RCC 7860 (cell line): Measurements from ENCODE around the gene AMBN.
"Not testable (repeated sequence)": the region's sequence is repeated elsewhere in the genome, so short reads cannot be mapped to it uniquely, and the experiment has no call there.

ENCODE experiments used
- DNase-seq: peaks from one replicate; pipeline ENCODE4 v3.0.0-alpha.2; 2015; ENCODE audit warnings: low spot score
- FAIRE-seq: peaks from 2 replicates; lab custom pipeline; 2012; peaks lifted over from hg19 to GRCh38; lab: Jason Lieb, UNC

Gene AMBN

DNA sequence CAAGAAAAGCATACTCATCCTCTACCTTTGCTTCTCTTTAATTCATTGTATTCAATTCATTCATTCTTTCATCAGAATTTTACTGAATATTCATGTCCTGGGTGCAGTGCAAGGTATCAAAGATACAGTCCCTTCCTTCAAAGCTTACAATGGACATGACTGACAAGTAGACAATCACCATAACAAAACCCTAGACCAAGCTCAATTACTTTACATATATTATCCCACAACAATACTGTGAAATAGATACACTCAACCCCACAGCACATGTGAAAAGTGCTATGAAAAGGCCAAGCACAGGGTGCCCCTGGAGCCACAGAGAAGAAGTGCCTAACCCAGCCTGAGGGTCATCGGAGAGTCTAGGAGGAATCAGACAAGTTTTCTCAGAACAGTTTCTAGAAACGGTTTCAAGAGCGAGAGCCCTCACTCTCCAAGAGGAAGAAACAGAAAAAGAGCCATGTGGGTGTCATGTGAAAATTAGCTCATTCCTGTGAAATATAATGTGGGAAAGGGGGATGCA, 15.3 kb downstream of the AMBN start:
- FAIRE-seq (no peak), DNase-seq (no peak)

DNA sequence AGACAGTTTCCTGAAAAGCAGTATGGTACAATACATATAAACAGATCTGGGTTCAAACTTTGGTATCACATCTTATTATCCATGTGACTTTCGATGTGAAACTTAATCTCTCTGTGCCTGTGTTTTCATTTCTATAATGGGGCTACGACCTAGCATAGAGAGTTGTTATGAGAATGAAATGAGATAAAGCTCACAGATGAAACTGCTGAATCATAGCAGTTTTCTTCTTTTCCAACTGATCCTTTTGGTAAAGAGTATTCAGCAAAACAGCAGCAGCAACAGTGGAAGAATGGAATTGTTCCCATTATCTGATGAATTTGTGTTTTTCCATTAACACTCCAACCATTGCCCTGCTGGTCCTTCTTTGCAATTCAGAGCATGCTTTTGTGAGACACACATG, 16.3 kb downstream of the AMBN start:
- FAIRE-seq, result no peak
- DNase-seq, result no peak

DNA sequence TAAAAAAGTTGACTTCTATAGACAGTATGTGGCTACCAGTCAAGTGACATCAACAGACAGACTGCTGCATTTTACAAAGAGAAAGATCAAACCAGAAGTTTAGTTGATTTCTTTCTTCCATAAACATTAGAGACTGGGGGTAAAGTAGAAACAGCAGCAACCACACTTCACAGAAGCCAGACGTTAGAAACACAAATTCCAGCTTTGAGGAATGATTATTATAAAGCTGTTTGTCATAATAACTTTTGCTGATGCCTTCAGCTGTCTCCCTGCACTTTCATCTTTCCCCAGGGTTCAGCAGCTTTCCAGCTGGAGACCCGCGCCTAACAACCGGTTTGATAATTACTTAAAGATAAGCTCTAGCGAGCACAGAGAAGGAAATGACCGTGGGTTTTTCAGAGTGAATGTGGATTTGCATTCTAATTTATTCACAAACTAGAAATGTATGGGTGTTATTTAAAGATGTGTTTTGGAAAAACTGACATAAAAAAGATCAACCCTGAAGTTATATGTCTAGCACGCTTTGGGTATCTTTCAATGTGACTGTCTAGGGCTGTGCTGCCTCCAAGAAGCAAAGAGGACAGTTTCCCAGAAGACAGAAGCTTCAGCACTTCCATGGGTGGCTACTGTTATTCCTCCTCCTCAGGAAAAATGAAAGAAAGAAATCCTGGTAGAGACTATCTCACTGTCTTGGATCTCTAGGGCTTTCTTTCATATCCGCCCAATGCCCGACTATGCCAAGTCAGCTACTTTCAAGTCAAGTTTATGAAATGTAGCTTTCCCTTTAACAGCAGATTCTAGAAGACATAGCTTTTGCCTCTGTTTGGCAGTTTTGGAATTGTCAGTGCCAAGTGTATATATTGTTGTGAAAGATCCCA, 21.5 kb downstream of the AMBN start:
- FAIRE-seq, result no peak

DNA sequence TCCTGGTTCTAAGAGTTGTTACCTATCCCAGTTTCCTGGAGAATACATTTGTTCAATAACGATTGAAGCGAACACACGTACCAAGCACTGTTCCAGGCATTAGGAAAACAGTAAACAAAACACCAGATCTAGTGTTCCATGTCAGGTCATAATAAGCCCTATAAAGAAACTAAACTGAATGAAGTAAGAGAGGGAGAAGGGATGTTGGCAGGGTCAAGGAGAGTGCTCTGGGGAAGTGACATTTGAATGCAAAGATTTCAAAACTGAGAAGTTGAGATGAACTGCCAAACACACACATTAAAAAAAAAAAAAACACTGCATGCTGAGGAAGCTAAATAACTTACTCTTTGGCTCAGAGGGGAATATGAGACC, 22.1 kb downstream of the AMBN start:
- FAIRE-seq (no peak), DNase-seq (no peak)

More for the DNA sequence above, 21.5 kb downstream of the AMBN start:
- DNase-seq, result no peak

DNA sequence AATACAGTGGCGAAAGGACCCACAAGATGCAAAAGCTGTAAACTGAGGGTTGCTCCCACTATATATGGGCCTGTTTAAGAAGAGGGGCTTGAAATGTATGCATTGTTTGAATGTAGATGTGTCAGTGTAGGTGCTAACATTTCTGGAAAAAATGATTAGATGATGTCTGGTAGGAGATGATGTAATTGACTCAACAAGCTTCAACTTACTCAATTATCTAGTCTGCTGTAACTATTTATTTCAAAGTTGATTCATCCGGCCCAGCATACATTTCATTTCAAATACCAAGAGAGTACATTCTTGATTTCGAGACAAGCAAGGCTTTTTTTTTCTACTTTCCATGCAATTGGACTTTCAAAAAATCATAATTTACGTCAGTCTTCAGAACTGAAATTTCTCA, 27.2 kb downstream of the AMBN start:
- no peak for FAIRE-seq
- no peak for DNase-seq

DNA sequence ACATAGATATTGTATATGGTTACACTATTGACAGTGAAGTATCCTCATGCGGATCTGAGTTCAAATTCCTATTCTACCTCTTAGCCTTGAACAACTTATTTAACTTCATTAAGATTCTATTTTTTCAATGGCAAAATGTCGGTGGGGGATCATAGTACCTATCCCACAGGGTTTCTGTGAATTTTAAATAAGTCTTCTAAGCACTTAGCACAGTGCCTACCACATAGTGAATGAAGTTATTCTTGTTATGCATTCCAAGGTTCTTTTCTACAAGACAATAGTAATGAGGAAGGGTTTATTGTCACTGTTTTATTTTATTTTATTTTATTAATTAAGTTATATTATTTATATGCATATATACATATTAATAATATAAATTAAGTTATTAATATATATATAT, 27.7 kb downstream of the AMBN start:
- DNase-seq (no peak), FAIRE-seq (no peak)

DNA sequence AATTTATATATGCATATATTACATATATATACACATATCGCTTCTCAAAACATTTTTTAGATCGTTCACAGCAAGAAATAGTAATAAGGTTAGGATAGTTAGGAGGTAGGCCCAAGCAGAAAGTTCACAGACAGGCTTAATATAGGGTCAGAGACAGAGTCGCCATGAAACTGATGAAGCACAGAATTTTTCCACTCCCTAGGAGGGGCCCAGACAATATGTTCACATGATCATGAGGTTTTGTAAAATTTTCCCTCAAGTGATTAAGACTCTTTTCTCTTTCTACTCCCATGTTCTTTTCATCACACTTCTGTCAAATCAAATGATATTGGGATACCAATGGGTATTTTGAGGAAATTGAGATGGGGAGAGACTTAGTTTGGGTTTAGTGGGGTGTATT, 31.3 kb downstream of the AMBN start:
- no peak for FAIRE-seq
- no peak for DNase-seq

DNA sequence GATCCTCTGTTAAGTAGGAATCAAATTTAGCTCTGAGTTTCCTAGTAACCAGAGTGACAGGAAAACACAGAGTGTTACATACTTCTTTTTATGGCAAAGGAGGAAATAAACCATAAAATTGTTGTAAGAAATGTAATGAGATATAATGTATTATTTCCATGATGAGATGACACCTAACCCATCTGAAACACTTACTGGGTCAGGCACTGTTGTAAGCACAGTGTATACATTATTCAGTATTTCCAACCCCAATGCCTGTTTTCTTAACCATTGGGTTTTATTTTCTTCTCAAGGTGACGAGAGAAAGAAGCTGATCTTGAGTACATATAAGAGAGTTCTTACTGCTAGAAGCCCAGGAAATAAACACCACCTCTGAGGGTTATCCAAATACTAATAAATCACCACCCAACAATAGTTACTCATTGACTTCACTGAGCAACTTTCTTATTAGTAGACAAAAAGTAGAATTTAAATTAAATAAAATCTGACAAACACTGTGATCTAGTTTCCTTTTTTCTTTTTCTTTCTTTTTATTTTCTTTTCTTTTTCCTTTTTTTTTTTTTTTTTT, 32.3 kb downstream of the AMBN start:
- FAIRE-seq (no peak), DNase-seq (no peak)

DNA sequence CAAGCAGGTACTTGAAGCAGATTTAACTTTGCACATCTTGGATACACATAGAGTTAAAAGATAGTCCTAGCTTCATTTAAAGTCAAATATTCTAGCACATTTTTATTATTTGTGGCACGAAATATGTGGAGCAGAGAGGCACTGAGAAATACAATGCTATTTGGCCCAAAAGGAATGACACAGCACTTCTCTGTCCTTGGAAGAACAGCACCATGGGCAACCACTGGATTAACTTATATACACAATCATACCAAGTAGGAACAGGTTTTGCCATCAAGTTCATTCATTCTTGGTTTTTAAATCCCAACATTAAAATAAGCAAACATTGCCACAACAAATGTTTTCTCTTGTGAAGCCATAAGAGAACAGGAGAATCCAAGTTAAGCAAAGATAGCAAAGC, 35.6 kb downstream of the AMBN start:
- DNase-seq (no peak), FAIRE-seq (no peak)

DNA sequence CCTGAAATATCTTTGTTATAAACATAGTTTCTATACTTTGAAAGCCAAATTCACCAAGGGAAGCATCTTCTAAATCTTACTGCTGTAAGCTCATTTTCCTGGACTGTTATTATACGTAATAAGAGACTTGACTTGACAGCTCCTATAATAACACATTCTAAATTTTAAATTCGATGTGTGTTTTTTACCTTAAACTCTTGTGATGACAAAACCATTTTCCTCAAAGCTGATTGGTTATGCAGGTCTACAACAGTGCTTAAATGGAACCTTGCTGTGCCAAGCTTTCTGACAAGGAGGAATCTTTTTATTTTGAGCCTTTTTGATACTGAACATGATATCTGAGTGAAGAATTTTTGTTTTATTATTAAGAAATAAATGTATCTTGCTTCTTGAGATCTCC, 36.4 kb downstream of the AMBN start, which contains the start of gene ENAM:
ENAM (plus strand) TSS at position 301 of the 400 bp plus-strand sequence. CDS start 757 bp downstream, outside the sequence.
- no peak for DNase-seq
- no peak for FAIRE-seq

DNA sequence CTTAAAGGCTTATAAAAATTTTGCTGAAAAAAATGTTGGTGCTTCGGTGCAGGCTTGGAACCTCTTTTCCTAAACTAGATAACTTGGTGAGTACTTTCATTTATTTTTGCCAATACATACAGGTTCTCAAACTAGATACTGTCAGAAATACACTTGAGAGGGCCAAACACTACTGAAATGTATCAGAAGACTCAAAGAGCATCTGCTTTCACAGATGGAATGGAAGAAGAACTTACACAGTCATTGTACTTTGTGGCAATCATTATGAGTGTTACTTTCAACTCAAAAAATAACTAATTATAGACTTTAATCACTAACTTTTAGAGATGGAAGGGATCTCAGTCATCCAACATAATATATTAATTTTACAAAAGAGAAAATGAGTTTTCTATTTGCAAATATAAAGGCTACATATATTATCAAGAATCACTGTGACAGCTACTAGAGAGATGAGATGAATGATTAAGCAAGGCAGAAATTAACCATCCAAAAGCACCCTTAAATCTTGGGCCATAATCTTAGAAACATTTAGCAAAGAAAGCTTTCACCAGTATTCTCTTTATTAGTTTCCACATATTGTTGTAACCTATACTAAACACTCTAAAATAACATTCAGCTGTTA, 37.5 kb downstream of the AMBN start:
- FAIRE-seq (no peak), DNase-seq (no peak)

DNA sequence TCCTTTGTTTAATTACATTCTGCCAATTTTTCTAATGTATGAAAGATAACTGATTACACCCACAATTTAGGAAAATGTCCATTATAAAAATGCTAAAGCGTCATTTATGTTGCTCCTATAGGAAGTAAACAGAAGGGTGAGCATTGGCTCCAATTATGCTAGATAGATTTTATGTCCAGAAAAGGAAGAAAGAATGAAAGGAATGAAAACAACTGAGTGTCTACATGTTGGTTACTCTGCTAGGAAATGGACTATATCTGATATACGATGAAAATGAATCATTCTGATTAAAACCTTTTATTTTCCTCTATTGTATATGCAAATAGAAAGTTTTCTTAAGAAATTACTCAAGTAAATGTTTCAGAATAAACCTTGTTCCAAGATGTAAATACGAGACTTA, 38.1 kb downstream of the AMBN start:
- FAIRE-seq, result no peak

DNA sequence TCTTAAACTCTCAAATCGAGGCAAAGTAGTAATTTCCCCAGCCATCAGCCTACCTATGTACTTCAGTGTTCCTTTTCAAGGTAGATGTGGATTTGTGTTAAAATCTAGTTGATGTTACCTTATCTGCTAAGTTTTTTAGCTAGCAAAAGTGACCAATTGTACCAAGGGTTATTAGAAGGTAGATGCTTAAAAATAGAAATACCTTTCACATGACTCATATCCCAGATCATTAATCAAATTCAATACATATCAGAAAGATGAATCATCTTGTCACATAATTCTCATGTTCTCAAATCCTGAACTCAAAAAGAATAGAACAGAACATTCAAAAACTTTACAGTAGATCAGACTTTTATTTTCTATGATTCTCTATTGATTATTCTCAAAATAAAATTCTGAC, 40.0 kb downstream of the AMBN start:
- DNase-seq (peak; percentile 79), FAIRE-seq (peak; percentile 89)

More for the DNA sequence above, 38.1 kb downstream of the AMBN start:
- DNase-seq, result no peak

DNA sequence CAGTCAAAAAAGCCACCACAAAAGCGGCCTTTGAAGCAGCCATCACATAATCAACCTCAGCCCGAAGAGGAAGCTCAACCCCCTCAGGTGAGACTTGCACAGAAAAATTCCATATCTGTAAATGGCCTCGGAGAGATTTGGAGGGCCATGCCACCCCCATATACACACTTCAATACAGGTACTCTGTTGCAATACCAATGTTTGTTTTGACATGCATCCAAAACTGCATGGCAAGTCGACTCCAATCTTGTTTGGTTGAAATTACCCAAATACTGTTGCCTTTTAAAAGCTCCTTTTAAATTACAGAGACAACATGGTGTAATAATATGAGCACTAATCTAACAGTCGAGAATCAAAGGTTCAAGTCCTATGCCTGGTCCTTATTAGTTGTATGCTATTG, 42.4 kb downstream of the AMBN start:
- no peak for FAIRE-seq
- no peak for DNase-seq

DNA sequence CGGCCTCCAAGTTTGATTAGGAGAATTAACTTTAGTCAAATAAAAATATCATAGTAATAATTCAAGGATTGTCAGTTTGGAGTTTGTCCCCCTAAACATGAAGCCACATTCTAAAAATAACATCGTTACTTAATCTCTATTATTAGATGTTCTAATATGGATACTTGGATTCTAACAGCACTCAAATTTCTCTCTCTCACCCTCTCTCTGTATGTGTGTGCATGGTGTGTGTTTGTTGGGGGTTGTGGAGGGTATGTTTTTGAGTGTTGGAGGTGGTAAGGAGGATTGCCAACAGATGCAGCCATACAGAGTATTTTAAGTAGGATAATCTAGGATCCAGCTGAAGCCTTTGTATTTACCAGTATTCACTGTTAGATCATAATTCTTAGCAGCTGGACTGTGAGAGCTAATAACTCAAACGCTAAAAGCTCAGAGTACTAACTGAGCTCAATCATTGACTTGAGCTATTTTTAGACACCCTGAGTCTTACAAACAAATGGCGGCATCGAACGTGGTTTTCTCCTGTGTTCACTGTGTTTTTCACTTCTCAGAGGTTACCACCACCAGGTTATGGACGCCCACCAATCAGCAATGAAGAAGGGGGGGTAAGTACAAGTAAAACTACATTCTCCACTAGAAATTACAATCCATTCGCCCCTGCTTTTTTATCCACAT, 45.3 kb downstream of the AMBN start:
- no peak for FAIRE-seq
- DNase-seq, result no peak

DNA sequence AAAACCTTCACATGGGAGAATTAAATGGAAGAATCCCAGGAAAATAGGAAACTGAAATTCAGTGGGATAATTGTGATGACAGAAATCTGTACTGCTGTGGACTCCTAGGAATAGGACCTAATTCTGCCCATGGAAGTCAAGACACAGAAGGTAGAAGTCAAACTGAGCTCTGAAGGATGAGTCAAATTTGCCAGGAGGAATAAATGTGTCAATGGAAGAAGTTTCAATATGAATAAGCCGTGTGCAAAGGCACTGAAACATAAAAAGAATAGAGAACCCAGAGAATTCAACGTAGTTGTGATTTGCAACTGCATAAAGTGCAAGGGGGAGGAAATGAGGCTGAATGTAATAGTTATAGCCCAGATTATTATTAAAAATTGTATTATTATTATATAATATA, 48.1 kb downstream of the AMBN start:
- DNase-seq, result no peak
- no peak for FAIRE-seq

DNA sequence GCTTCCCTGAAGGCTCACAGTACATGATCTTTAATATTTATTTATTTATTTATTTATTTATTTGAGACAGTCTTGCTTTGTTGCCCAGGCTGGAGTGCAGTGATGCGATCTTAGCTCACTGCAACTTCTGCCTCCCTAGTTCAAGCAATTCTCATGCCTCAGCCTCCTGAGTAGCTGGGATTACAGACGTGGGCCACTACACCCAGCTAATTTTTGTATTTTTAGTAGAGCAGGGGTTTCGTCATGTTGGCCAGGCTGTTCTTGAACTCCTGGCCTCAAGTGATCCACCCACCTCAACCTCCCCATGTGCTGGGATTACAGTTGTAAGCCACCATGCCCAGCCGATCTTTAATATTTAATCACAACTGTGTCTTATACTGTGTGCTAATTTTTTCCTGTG, 58.7 kb downstream of the AMBN start:
- DNase-seq, FAIRE-seq: not testable (repeated sequence)

DNA sequence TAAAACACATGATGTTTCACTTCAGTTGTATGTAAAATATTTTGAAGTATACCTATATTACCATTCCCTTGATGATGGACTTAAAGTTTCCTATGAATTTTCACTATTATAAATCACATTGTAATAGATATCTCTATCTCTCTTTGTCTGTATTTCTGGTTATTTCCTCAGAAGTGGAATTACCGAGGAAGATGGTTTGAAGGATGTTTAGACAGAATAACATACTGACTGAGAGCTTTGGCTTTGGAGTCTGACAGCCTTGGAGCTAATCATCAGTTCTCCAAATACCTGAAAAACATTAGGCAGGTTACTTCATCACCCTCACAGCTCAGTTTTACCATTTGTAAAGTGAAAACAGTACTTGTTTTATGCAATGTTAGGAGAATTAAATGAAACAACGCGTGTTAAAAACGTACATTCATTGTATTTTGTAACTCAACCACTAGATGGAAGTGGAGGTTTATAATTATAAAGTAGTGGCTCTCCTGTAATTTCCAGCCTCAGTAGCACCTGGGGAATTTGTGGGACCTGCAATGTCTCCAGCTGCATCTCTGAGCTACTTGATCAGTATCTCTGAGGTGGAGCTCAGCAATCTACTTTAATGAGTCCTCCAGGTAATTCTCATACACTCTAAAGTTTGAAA, 59.9 kb downstream of the AMBN start:
- FAIRE-seq (peak; percentile 61), DNase-seq (peak; percentile 48)

DNA sequence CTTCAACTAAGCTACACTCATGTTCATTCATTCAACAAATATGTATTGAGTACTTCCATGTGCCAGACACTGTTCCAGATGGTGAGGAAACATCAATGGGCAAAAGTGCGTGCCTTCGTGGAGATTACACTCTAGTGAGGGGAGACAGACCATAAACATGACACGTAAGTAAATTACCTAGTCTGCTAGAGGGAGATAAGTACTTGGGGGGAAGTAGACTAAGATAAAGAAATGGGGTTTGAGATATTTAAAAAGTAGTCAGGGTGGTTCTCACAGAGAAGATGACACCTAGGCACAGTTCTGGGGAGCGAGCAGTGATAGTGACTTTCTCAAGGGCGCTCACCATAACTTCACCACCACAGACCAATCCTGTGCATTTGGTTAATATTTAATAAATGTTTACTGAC, 62.6 kb downstream of the AMBN start:
- no peak for FAIRE-seq
- DNase-seq, result no peak
